ENCODE results near the gene PSMF1. TPM values are rescaled to one million over a fixed set of nuclear protein-coding genes. Genes with fewer than 3 reads are reported as not detected.

Gene PSMF1
- total and polyA plus RNA-seq, 12 donors = 24.8 to 363 (median 122) TPM

- 82 to 89% (median 84%) methylated on average over 3 of the region's 3 CpGs for WGBS, 4 donors
- intact Hi-C loops (cut with DNase I) = loop anchor here in 1 of 2 donors (10.0 kb wide), 1 partner anchor 226 kb away; no protein-coding TSS in a partner anchor
Observed at GRCh38 chr20:1190847-1191246, 72.4 kb downstream of the PSMF1 start.

GRCh38 chr20:1191299-1191698 is 72.9 kb downstream of the PSMF1 start:
- intact Hi-C loops (cut with DNase I) = loop anchor here in 1 of 2 donors (10.0 kb wide), 1 partner anchor 226 kb away; no protein-coding TSS in a partner anchor
- H3K27me3 ChIP-seq = no peaks in the 10 kb centered on the region
- WGBS, 4 donors = 86 to 94% (median 90%) methylated on average over 3 of the region's 3 CpGs
- H3K4me3 ChIP-seq = no peak overlapping the region
- no peak for TF ChIP-seq POLR2A (IDR thresholded peaks at IDR 0.05)
- no peak overlapping the region for H3K27ac ChIP-seq
- H3K9me3 ChIP-seq (replicated peaks in 1 of 3) = no peaks in the 10 kb centered on the region
- H3K36me3 ChIP-seq (replicated peaks in 1 of 2) = no peaks in the 10 kb centered on the region
- no peaks in the 10 kb centered on the region for H3K4me1 ChIP-seq (replicated peaks in 1 of 2)
- no peak for DNase-seq

More at GRCh38 chr20:1190847-1191246, 72.4 kb downstream of the PSMF1 start:
- Histone ChIP-seq H3K9me3 (replicated peaks in 1 of 3) (no peaks in the 10 kb centered on the region), H3K27me3 (no peaks in the 10 kb centered on the region), H3K36me3 (replicated peaks in 1 of 2) (no peaks in the 10 kb centered on the region), H3K4me1 (replicated peaks in 1 of 2) (no peaks in the 10 kb centered on the region), H3K4me3 (no peak overlapping the region), H3K27ac (no peak overlapping the region)
- TF ChIP-seq CTCF (IDR thresholded peaks at IDR 0.05) (no peak), POLR2A (IDR thresholded peaks at IDR 0.05) (no peak)
- DNase-seq = no peak

GRCh38 chr20:1195226-1195625 is 76.8 kb downstream of the PSMF1 start:
- TF ChIP-seq POLR2A (IDR thresholded peaks at IDR 0.05) (no peak), CTCF (IDR thresholded peaks at IDR 0.05) (no peak)
- Histone ChIP-seq H3K36me3 (replicated peaks in 1 of 2) (no peaks in the 10 kb centered on the region), H3K9me3 (replicated peaks in 1 of 3) (no peaks in the 10 kb centered on the region), H3K4me3 (no peak overlapping the region), H3K27me3 (no peaks in the 10 kb centered on the region), H3K4me1 (replicated peaks in 1 of 2) (no peaks in the 10 kb centered on the region), H3K27ac (no peak overlapping the region)
- DNase-seq = no peak
- 91 to 100% (median 95%) methylated on average over 1 of the region's 1 CpG for WGBS, 4 donors
- intact Hi-C loops (cut with DNase I) = loop anchor here in 1 of 2 donors (10.0 kb wide), 1 partner anchor 230 kb away; no protein-coding TSS in a partner anchor

- no peaks in the 10 kb centered on the region for H3K4me1 ChIP-seq (replicated peaks in 1 of 2)
- H3K27ac ChIP-seq = no peak overlapping the region
- no peaks in the 10 kb centered on the region for H3K9me3 ChIP-seq (replicated peaks in 1 of 3)
- H3K36me3 ChIP-seq (replicated peaks in 1 of 2) = no peaks in the 10 kb centered on the region
- 83 to 88% (median 85%) methylated on average over 2 of the region's 2 CpGs for WGBS, 4 donors
- no peaks in the 10 kb centered on the region for H3K27me3 ChIP-seq
- DNase-seq = no peak
- intact Hi-C loops (cut with DNase I) = loop anchor here in 1 of 2 donors (10.0 kb wide), 1 partner anchor 232 kb away; no protein-coding TSS in a partner anchor
- no peak overlapping the region for H3K4me3 ChIP-seq
- TF ChIP-seq CTCF (IDR thresholded peaks at IDR 0.05) = no peak
- no peak for TF ChIP-seq POLR2A (IDR thresholded peaks at IDR 0.05)
Observed at GRCh38 chr20:1196634-1197033, 78.2 kb downstream of the PSMF1 start.

GRCh38 chr20:1197801-1198200 is 79.4 kb downstream of the PSMF1 start:
- TF ChIP-seq CTCF (IDR thresholded peaks at IDR 0.05) (no peak), POLR2A (IDR thresholded peaks at IDR 0.05) (no peak)
- intact Hi-C loops (cut with DNase I) = loop anchor here in 1 of 2 donors (10.0 kb wide), 1 partner anchor 233 kb away; no protein-coding TSS in a partner anchor
- Histone ChIP-seq H3K27me3 (no peaks in the 10 kb centered on the region), H3K9me3 (replicated peaks in 1 of 3) (no peaks in the 10 kb centered on the region), H3K4me3 (no peak overlapping the region), H3K27ac (no peak overlapping the region), H3K4me1 (replicated peaks in 1 of 2) (no peaks in the 10 kb centered on the region), H3K36me3 (replicated peaks in 1 of 2) (no peaks in the 10 kb centered on the region)
- WGBS, 4 donors = 83 to 85% (median 84%) methylated on average over 7 of the region's 7 CpGs
- DNase-seq = no peak
